CD4-positive, CD25-positive, alpha-beta regulatory T cell (primary cell): ENCODE results near the gene RNF130. TPM values are rescaled to one million over a fixed set of nuclear protein-coding genes. Genes with fewer than 3 reads are reported as not detected.
A peak's percentile ranks its signal among the peaks of the same experiment; 100 is the strongest.

Source experiments
- ATAC-seq, 2 donors: fragments of 150-1000 bp; cut with Tn5 transposase; one replicate each; pipeline ENCODE4 v1.10.0; 2021; ENCODE audit warnings: low read depth in 2 of 2, moderate number of reproducible peaks in 2 of 2, moderate library complexity in 1 of 2
- DNase-seq, 3 donors: peaks; one replicate each; pipeline versions ENCODE4 v3.0.0 to v3.0.0-alpha.2; 2012 to 2022; ENCODE audit warnings: mixed read lengths in 1 of 3
- H3K27ac ChIP-seq: one replicate; pipeline ENCODE4 v1.7.0; 2013; ENCODE audit warnings: mild to moderate bottlenecking, low read length; ENCODE audit not compliant: insufficient read depth, poor library complexity, severe bottlenecking
- H3K27me3 ChIP-seq: one replicate; pipeline ENCODE4 v1.7.0; 2013; ENCODE audit warnings: low read length; ENCODE audit not compliant: control insufficient read depth, insufficient read depth
- H3K36me3 ChIP-seq: one replicate; pipeline ENCODE4 v1.7.0; 2013; ENCODE audit warnings: mild to moderate bottlenecking, low read length, moderate library complexity; ENCODE audit not compliant: control insufficient read depth, insufficient read depth
- H3K4me1 ChIP-seq: 2 replicates; pipeline ENCODE4 v1.7.0; 2013; ENCODE audit warnings: mild to moderate bottlenecking, low read length; ENCODE audit not compliant: insufficient read depth, control insufficient read depth, poor library complexity, severe bottlenecking
- H3K4me3 ChIP-seq: one replicate; pipeline ENCODE4 v1.7.0; 2013; ENCODE audit warnings: low read depth, mild to moderate bottlenecking, low read length, moderate library complexity
- H3K9me3 ChIP-seq, 2 experiments: 1 replicate in 1 of 2; 2 replicates in 1 of 2; pipeline ENCODE4 v1.7.0; 2013; ENCODE audit warnings: low read length in 2 of 2, mild to moderate bottlenecking in 1 of 2, moderate library complexity in 1 of 2; ENCODE audit not compliant: control insufficient read depth in 2 of 2
- H3K27ac Mint-ChIP-seq, 3 donors: one replicate each; pipeline ENCODE4 v1.8.0; 2020 to 2022; ENCODE audit warnings: mild to moderate bottlenecking in 3 of 3, mixed read lengths in 3 of 3, moderate library complexity in 2 of 3
- H3K27me3 Mint-ChIP-seq: one replicate; pipeline ENCODE4 v1.8.0; 2022; ENCODE audit warnings: mild to moderate bottlenecking, mixed read lengths
- H3K36me3 Mint-ChIP-seq: one replicate; pipeline ENCODE4 v1.8.0; 2020; ENCODE audit warnings: mixed read lengths
- H3K4me1 Mint-ChIP-seq, 4 donors: one replicate each; pipeline ENCODE4 v1.8.0; 2020 to 2022; ENCODE audit warnings: mixed read lengths in 4 of 4, mild to moderate bottlenecking in 1 of 4
- H3K4me3 Mint-ChIP-seq, 4 donors: one replicate each; pipeline ENCODE4 v1.8.0; 2020 to 2022; ENCODE audit warnings: mild to moderate bottlenecking in 4 of 4, mixed read lengths in 4 of 4, moderate library complexity in 3 of 4
- H3K9me3 Mint-ChIP-seq, 7 donors: one replicate each; pipeline ENCODE4 v1.8.0; 2020 to 2022; ENCODE audit warnings: mixed read lengths in 7 of 7, mild to moderate bottlenecking in 3 of 7, moderate library complexity in 2 of 7
- polyA plus RNA-seq, 4 donors: library from polyadenylated mRNA; unstranded; fragments of 300-500 nt; fragmentation: Illumina TruSeq; gene quantifications; one replicate each; pipeline ENCODE4 v1.2.3, GENCODE V29; 2021
- total RNA-seq: library from RNA; stranded (reverse); gene quantifications from one replicate; pipeline ENCODE4 v1.2.3, GENCODE V29; 2022

Gene RNF130
- total and polyA plus RNA-seq, 5 donors from 2014 or later = 3.5 to 10.9 (median 5.6) TPM

- Histone ChIP-seq H3K36me3 (no peaks in the 10 kb centered on the region), H3K27me3 (no peaks in the 10 kb centered on the region), H3K9me3 (no peaks in the 10 kb centered on the region), H3K27ac (no peak overlapping the region), H3K4me1 (no peaks in the 10 kb centered on the region), H3K4me3 (no peak overlapping the region)
- Mint-ChIP-seq H3K36me3 (no peaks in the 10 kb centered on the region), H3K27ac (no peak overlapping the region), H3K4me1 (peaks cover 0 to 2% (median 0%) of the 10 kb centered on the region in 4 donors), H3K27me3 (peaks cover 7% of the 10 kb centered on the region), H3K4me3 (no peak overlapping the region), H3K9me3 (no peaks in the 10 kb centered on the region)
- ATAC-seq (no peak), DNase-seq (no peak)
Measured at GRCh38 chr5:180045889-180046499, 25.6 kb downstream of the RNF130 start.

DNA sequence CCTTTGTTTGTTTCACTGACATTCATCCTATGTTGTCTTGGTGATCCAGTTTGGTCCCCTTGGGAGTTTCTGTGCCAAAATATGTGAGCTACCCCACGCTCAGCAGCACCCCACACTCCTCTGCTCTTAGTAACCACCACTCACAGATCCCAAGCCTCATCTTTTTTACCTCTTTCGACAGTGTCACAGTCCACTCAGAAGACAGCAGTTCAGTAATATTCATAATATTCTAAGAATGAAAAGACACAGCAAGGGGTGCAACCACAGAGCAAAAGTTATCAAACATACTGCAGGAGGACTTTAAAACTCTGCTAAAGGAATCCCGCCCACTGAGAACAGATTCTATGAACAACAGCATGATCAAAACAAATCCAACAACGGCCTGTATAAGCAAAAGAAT lies 28.2 kb downstream of the RNF130 start:
- Mint-ChIP-seq H3K36me3 (peaks cover 6% of the 10 kb centered on the region), H3K9me3 (no peaks in the 10 kb centered on the region), H3K27ac (no peak overlapping the region), H3K4me3 (no peak overlapping the region), H3K27me3 (peaks cover 7% of the 10 kb centered on the region), H3K4me1 (peaks cover 0 to 2% (median 0%) of the 10 kb centered on the region in 4 donors)
- H3K9me3 ChIP-seq = no peaks in the 10 kb centered on the region
- DNase-seq (no peak), ATAC-seq (no peak)
- no peaks in the 10 kb centered on the region for H3K4me1 ChIP-seq
- no peak overlapping the region for H3K27ac ChIP-seq
- H3K4me3 ChIP-seq = no peak overlapping the region
- no peaks in the 10 kb centered on the region for H3K36me3 ChIP-seq
- no peaks in the 10 kb centered on the region for H3K27me3 ChIP-seq

- Mint-ChIP-seq H3K36me3 (peaks cover 13% of the 10 kb centered on the region), H3K4me1 (peaks cover 0 to 2% (median 0%) of the 10 kb centered on the region in 4 donors), H3K4me3 (no peak overlapping the region), H3K9me3 (peaks cover 0 to 5% (median 0%) of the 10 kb centered on the region in 7 donors), H3K27me3 (no peaks in the 10 kb centered on the region), H3K27ac (peak overlapping the region in 1 of 3 donors; percentile 79)
- Histone ChIP-seq H3K4me3 (no peak overlapping the region), H3K36me3 (no peaks in the 10 kb centered on the region), H3K4me1 (no peaks in the 10 kb centered on the region), H3K27ac (no peak overlapping the region), H3K9me3 (no peaks in the 10 kb centered on the region), H3K27me3 (no peaks in the 10 kb centered on the region)
- no peak for DNase-seq
- no peak for ATAC-seq
Measured at GRCh38 chr5:180041301-180042274, 30.0 kb downstream of the RNF130 start.

DNA sequence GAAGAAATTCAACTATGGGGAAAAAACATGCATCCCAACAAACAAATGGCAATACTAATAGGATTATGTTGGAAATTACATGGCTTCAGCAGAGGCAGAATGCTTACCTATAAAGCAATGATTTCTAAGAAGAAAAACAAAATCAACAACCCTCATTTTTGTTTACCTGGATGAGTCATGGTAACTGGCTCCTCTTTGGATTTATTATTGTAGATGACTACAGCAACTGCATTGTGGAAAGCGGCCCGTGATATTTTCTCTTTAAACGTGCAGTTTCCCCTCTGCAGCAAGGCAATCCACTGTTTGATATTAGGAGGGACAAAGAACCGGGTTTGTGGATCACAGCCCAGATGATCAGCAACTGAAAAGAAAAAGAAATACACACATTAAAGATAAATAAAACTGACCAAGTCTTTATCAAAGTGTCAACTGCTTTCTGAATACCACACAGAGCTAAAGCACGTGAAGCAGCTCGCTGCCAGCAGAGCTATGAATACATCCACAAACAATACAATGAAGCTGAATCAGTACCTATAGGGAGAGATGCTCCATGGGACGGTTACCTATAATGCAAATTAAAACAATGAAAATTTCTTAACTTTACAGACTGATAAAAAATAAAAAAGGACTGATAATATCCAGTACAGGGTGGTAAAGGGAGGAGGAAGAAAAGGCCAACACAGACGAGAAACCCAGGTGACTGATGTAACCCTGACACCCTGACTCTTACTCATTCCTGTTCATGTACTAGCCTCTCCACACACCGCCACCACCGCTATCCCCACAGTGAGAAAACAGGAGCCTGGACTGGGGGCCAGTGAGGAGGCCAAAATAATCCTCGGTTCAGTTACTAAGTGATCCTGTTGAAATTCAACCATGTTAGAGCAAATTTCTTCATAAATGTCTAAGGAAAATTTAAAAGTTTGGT lies 31.0 kb downstream of the RNF130 start:
- ATAC-seq (no peak), DNase-seq (no peak)
- Mint-ChIP-seq H3K4me3 (no peak overlapping the region), H3K4me1 (peaks cover 0 to 2% (median 0%) of the 10 kb centered on the region in 4 donors), H3K36me3 (peaks cover 20% of the 10 kb centered on the region), H3K9me3 (peaks cover 0 to 11% (median 3%) of the 10 kb centered on the region in 7 donors), H3K27ac (no peak overlapping the region), H3K27me3 (peaks cover 2% of the 10 kb centered on the region)
- Histone ChIP-seq H3K36me3 (no peaks in the 10 kb centered on the region), H3K4me3 (no peak overlapping the region), H3K4me1 (no peaks in the 10 kb centered on the region), H3K9me3 (peaks cover 8 to 9% of the 10 kb centered on the region in 2 experiments), H3K27ac (no peak overlapping the region), H3K27me3 (no peaks in the 10 kb centered on the region)

- H3K4me1 Mint-ChIP-seq = no peaks in the 10 kb centered on the region
- no peak for ATAC-seq
- peaks cover 10% of the 10 kb centered on the region for H3K27me3 Mint-ChIP-seq
Measured at GRCh38 chr5:180035206-180035931, 36.2 kb downstream of the RNF130 start.

GRCh38 chr5:180034564-180034963 lies 37.0 kb downstream of the RNF130 start:
- no peak overlapping the region for H3K27ac ChIP-seq
- ATAC-seq (no peak), DNase-seq (no peak)
- H3K36me3 ChIP-seq = no peaks in the 10 kb centered on the region
- Mint-ChIP-seq H3K9me3 (peaks cover 0 to 13% (median 6%) of the 10 kb centered on the region in 7 donors), H3K27ac (no peak overlapping the region), H3K27me3 (peaks cover 10% of the 10 kb centered on the region), H3K4me1 (no peaks in the 10 kb centered on the region), H3K4me3 (no peak overlapping the region), H3K36me3 (peaks cover 48% of the 10 kb centered on the region)
- no peak overlapping the region for H3K4me3 ChIP-seq
- H3K4me1 ChIP-seq = no peaks in the 10 kb centered on the region
- H3K27me3 ChIP-seq = no peaks in the 10 kb centered on the region
- peaks cover 8 to 15% of the 10 kb centered on the region in 2 experiments for H3K9me3 ChIP-seq

More at GRCh38 chr5:180035206-180035931, 36.2 kb downstream of the RNF130 start:
- no peak overlapping the region for H3K4me3 Mint-ChIP-seq
- peaks cover 0 to 13% (median 6%) of the 10 kb centered on the region in 7 donors for H3K9me3 Mint-ChIP-seq
- no peak for DNase-seq
- no peak overlapping the region for H3K27ac Mint-ChIP-seq
- no peak overlapping the region for H3K4me3 ChIP-seq
- H3K36me3 ChIP-seq = no peaks in the 10 kb centered on the region
- H3K9me3 ChIP-seq = peaks cover 8 to 15% of the 10 kb centered on the region in 2 experiments
- H3K27me3 ChIP-seq = no peaks in the 10 kb centered on the region
- H3K36me3 Mint-ChIP-seq = peaks cover 48% of the 10 kb centered on the region
- no peaks in the 10 kb centered on the region for H3K4me1 ChIP-seq
- H3K27ac ChIP-seq = no peak overlapping the region
